ENCODE measurements around the gene SPINT3. TPM values are rescaled to one million over a fixed set of nuclear protein-coding genes. Genes with fewer than 3 reads are reported as not detected.

The SPINT3 gene
- total and polyA plus RNA-seq, 2 of the 8 experiments (the other 6 are each of a cell fraction or from before 2014, with no cell fraction given) = not detected

- TF ChIP-seq CHD2 (IDR thresholded peaks at IDR 0.05; ENCODE audit: low read length) = no peak
- no peak for TF ChIP-seq TAF7 (optimal IDR thresholded peaks at IDR 0.05; ENCODE audit: borderline replicate concordance, low read depth, low read length)
- TF ChIP-seq KDM5A (IDR thresholded peaks at IDR 0.05; ENCODE audit: low read length) = no peak
- TF ChIP-seq RBBP5 (IDR thresholded peaks at IDR 0.05; ENCODE audit: borderline replicate concordance, low read depth, low read length) = no peak
- no peak for TF ChIP-seq FOSL1 (IDR thresholded peaks at IDR 0.05; ENCODE audit: insufficient read depth, low read depth, low read length)
- TF ChIP-seq SIN3A (conservative IDR thresholded peaks at IDR 0.05 in 1 of 2, IDR thresholded peaks at IDR 0.05 in 1 of 2; ENCODE audit: low read depth in 1 of 2, low read length in 2 of 2) = no peak
- no peak for TF ChIP-seq CREB1 (IDR thresholded peaks at IDR 0.05)
- TF ChIP-seq POLR2A (IDR thresholded peaks at IDR 0.05; ENCODE audit: control extremely low read depth in 1 of 2, low read depth in 2 of 2, low read length in 2 of 2) = no peak
Measured at GRCh38 chr20:45495501-45495941, 19.9 kb downstream of the SPINT3 start (continued).
